ENCODE measurements around the gene CD8A. TPM values are rescaled to one million over a fixed set of nuclear protein-coding genes. Genes with fewer than 3 reads are reported as not detected.
"Not testable (repeated sequence)": the region's sequence is repeated elsewhere in the genome, so short reads cannot be mapped to it uniquely, and the experiment has no call there.

The CD8A gene
- 1 to 10 TPM in 1 of 2 experiments, under 1 TPM in 1; 0.91 to 1.9 TPM for total RNA-seq
- 1 to 10 TPM in 1 of 2 donors, under 1 TPM in 1; 0.47 to 1.1 TPM for polyA plus RNA-seq

- intact Hi-C loops (cut with micrococcal nuclease) = no loop called here
- Mint-ChIP-seq H3K9me3 (peaks cover 3 to 17% (median 13%) of the 10 kb centered on the region in 8 donors), H3K27me3 (peaks cover 56 to 60% of the 10 kb centered on the region in 2 donors), H3K36me3 (peaks cover 3 to 12% of the 10 kb centered on the region in 2 donors), H3K27ac (peak within 1 kb of the TSS in 4 of 7 donors; percentile 31 to 73 (median 48)), H3K4me3 (peak within 1 kb of the TSS; percentile 80 to 91 (median 82)), H3K4me1 (peaks cover 12 to 31% (median 21%) of the 10 kb centered on the region in 4 donors)
- peak within 1 kb of the TSS in 1 of 2 donors; percentile 24 for H3K4me3 ChIP-seq (ENCODE audit: low read length in 2 of 2)
- CTCF ChIA-PET (ENCODE audit: partially characterized antibody) = no interaction called here
- H3K4me1 ChIP-seq (ENCODE audit: insufficient read depth, low read length) = peaks cover 19% of the 10 kb centered on the region
- DNase-seq = peak in 1 of 5 donors; percentile 15
- peaks cover 29% of the 10 kb centered on the region for H3K27me3 ChIP-seq (ENCODE audit: insufficient read depth, low read length)
- H3K36me3 ChIP-seq (ENCODE audit: insufficient read depth, low read length) = no peaks in the 10 kb centered on the region
- POLR2A ChIA-PET (ENCODE audit: partially characterized antibody) = interaction anchor here (1.2 kb wide), 1 partner anchor 17 kb away, joined by 4 read pairs; no protein-coding TSS in a partner anchor
- no peaks in the 10 kb centered on the region for H3K9me3 ChIP-seq (ENCODE audit: control insufficient read depth in 1 of 2, low read length in 2 of 2)
- no peak within 1 kb of the TSS for H3K27ac ChIP-seq (ENCODE audit: low read depth, low read length)
Observed at GRCh38 chr2:86790676-86791572, at the start of gene CD8A. Gene CD8A (minus strand): TSS chr2:86790913. CDS start chr2:86790825, 88 bp downstream.

GRCh38 chr2:86839871-86840548 is 49.3 kb upstream of the CD8A start:
- H3K4me3 Mint-ChIP-seq; H3K36me3 Mint-ChIP-seq; H3K4me3 ChIP-seq (ENCODE audit: low read length in 2 of 2); H3K4me1 ChIP-seq (ENCODE audit: insufficient read depth, low read length); POLR2A ChIA-PET (ENCODE audit: partially characterized antibody); H3K9me3 Mint-ChIP-seq; CTCF ChIA-PET (ENCODE audit: partially characterized antibody); DNase-seq; H3K27ac Mint-ChIP-seq; H3K9me3 ChIP-seq (ENCODE audit: control insufficient read depth in 1 of 2, low read length in 2 of 2); H3K36me3 ChIP-seq (ENCODE audit: insufficient read depth, low read length); intact Hi-C loops (cut with micrococcal nuclease); H3K27me3 ChIP-seq (ENCODE audit: insufficient read depth, low read length); H3K27me3 Mint-ChIP-seq; H3K27ac ChIP-seq (ENCODE audit: low read depth, low read length): not testable (repeated sequence)
- peaks cover 4 to 13% (median 6%) of the 10 kb centered on the region in 4 donors for H3K4me1 Mint-ChIP-seq

GRCh38 chr2:86839455-86839854 is 48.7 kb upstream of the CD8A start:
- POLR2A ChIA-PET (ENCODE audit: partially characterized antibody); H3K27ac Mint-ChIP-seq; H3K9me3 Mint-ChIP-seq; H3K4me3 ChIP-seq (ENCODE audit: low read length in 2 of 2); H3K4me3 Mint-ChIP-seq; H3K36me3 Mint-ChIP-seq; H3K27ac ChIP-seq (ENCODE audit: low read depth, low read length); H3K27me3 ChIP-seq (ENCODE audit: insufficient read depth, low read length); H3K4me1 ChIP-seq (ENCODE audit: insufficient read depth, low read length); CTCF ChIA-PET (ENCODE audit: partially characterized antibody); intact Hi-C loops (cut with micrococcal nuclease); H3K27me3 Mint-ChIP-seq; H3K36me3 ChIP-seq (ENCODE audit: insufficient read depth, low read length); DNase-seq; H3K9me3 ChIP-seq (ENCODE audit: control insufficient read depth in 1 of 2, low read length in 2 of 2): not testable (repeated sequence)
- H3K4me1 Mint-ChIP-seq = peaks cover 4 to 13% (median 6%) of the 10 kb centered on the region in 4 donors

GRCh38 chr2:86837714-86838113 is 47.0 kb upstream of the CD8A start:
- H3K36me3 ChIP-seq (ENCODE audit: insufficient read depth, low read length); H3K9me3 Mint-ChIP-seq; H3K27me3 ChIP-seq (ENCODE audit: insufficient read depth, low read length); H3K27ac Mint-ChIP-seq; H3K4me3 ChIP-seq (ENCODE audit: low read length in 2 of 2); H3K27me3 Mint-ChIP-seq; H3K36me3 Mint-ChIP-seq; POLR2A ChIA-PET (ENCODE audit: partially characterized antibody); H3K4me1 ChIP-seq (ENCODE audit: insufficient read depth, low read length); DNase-seq; CTCF ChIA-PET (ENCODE audit: partially characterized antibody); H3K9me3 ChIP-seq (ENCODE audit: control insufficient read depth in 1 of 2, low read length in 2 of 2); intact Hi-C loops (cut with micrococcal nuclease); H3K27ac ChIP-seq (ENCODE audit: low read depth, low read length): not testable (repeated sequence)
- Mint-ChIP-seq H3K4me3 (peak overlapping the region in 6 of 8 donors; percentile 25 to 63 (median 34)), H3K4me1 (peaks cover 4 to 13% (median 6%) of the 10 kb centered on the region in 4 donors)

DNA sequence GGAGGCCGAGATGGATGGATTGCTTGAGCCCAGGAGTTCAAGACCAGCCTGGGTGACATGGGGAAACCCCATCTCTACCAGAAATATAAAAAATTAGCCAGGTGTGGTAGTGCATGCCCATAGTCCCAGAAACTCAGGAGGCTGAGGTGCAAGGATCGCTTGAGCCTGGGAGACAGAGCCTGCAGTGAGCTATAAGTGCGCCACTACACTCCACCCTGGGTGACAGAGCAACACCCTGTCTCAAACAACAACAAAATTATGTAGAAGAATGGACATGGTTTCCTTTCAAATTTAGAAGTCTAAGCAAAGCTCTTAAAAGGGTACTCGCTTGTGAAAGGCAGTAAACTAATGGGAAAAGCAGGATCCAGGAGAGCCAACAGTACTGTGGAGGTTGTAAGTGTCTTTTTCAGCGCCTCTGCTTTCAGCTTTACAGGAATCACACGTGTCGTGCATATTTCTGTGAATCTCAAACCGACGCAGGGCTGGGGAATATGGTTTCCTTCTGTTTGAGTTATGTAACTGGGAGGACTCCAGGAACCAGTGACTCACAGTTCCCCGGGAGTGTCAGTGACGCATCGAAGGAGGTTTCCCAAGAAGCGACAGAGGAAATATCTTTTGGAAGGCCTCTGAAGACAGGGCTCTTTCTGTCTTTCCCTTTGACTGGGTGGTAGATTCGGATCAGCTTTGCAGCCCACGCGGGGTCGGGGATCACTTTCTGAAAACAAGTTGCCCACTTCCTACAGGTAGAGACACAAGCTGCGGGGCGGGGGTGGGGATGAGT is 46.4 kb upstream of the CD8A start:
- POLR2A ChIA-PET (ENCODE audit: partially characterized antibody); H3K9me3 ChIP-seq (ENCODE audit: control insufficient read depth in 1 of 2, low read length in 2 of 2); H3K4me1 Mint-ChIP-seq; H3K4me1 ChIP-seq (ENCODE audit: insufficient read depth, low read length); intact Hi-C loops (cut with micrococcal nuclease); H3K36me3 Mint-ChIP-seq; H3K27me3 Mint-ChIP-seq; CTCF ChIA-PET (ENCODE audit: partially characterized antibody); H3K36me3 ChIP-seq (ENCODE audit: insufficient read depth, low read length); H3K9me3 Mint-ChIP-seq; H3K4me3 ChIP-seq (ENCODE audit: low read length in 2 of 2); H3K27me3 ChIP-seq (ENCODE audit: insufficient read depth, low read length); H3K27ac ChIP-seq (ENCODE audit: low read depth, low read length); DNase-seq: not testable (repeated sequence)
- peak overlapping the region in 6 of 8 donors; percentile 27 to 73 (median 54) for H3K4me3 Mint-ChIP-seq
- H3K27ac Mint-ChIP-seq = peak overlapping the region in 1 of 7 donors; percentile 76

DNA sequence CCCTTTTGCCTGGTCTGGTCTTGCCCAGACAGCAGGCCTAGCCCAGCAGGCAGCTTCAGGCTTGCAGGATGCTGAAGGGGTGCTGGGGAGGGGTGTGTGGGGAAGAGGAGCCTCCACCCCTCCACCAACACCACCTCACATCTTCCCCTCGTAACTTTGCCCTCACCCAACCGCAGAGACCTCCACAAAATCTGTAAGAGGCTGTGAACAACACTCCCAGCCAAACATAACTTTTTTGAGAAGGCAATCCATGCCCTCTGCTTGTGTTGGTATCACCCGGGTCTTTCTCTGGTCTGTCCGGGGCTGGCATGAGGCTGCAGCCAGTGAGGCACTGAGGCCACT is 44.8 kb upstream of the CD8A start:
- DNase-seq; H3K4me1 ChIP-seq (ENCODE audit: insufficient read depth, low read length); H3K36me3 Mint-ChIP-seq; H3K36me3 ChIP-seq (ENCODE audit: insufficient read depth, low read length); H3K4me3 Mint-ChIP-seq; POLR2A ChIA-PET (ENCODE audit: partially characterized antibody); H3K27me3 ChIP-seq (ENCODE audit: insufficient read depth, low read length); H3K9me3 Mint-ChIP-seq; H3K27ac ChIP-seq (ENCODE audit: low read depth, low read length); H3K4me3 ChIP-seq (ENCODE audit: low read length in 2 of 2); H3K4me1 Mint-ChIP-seq; H3K27ac Mint-ChIP-seq; intact Hi-C loops (cut with micrococcal nuclease); CTCF ChIA-PET (ENCODE audit: partially characterized antibody); H3K9me3 ChIP-seq (ENCODE audit: control insufficient read depth in 1 of 2, low read length in 2 of 2): not testable (repeated sequence)
- H3K27me3 Mint-ChIP-seq = peaks cover 4 to 12% of the 10 kb centered on the region in 2 donors

GRCh38 chr2:86833315-86833714 is 42.6 kb upstream of the CD8A start:
- intact Hi-C loops (cut with micrococcal nuclease) = no loop called here
- H3K36me3 Mint-ChIP-seq = no peaks in the 10 kb centered on the region
- no peak overlapping the region for H3K4me3 ChIP-seq (ENCODE audit: low read length in 2 of 2)
- no peak overlapping the region for H3K4me3 Mint-ChIP-seq
- H3K27ac Mint-ChIP-seq = no peak overlapping the region
- H3K9me3 Mint-ChIP-seq = no peaks in the 10 kb centered on the region
- H3K4me1 Mint-ChIP-seq = peaks cover 0 to 5% (median 2%) of the 10 kb centered on the region in 4 donors
- no peak overlapping the region for H3K27ac ChIP-seq (ENCODE audit: low read depth, low read length)
- ChIA-PET CTCF (ENCODE audit: partially characterized antibody) (no interaction called here), POLR2A (ENCODE audit: partially characterized antibody) (no interaction called here)
- H3K4me1 ChIP-seq (ENCODE audit: insufficient read depth, low read length) = no peaks in the 10 kb centered on the region
- H3K27me3 Mint-ChIP-seq = peaks cover 4 to 12% of the 10 kb centered on the region in 2 donors
- no peak for DNase-seq
- H3K9me3 ChIP-seq (ENCODE audit: control insufficient read depth in 1 of 2, low read length in 2 of 2) = no peaks in the 10 kb centered on the region
- no peaks in the 10 kb centered on the region for H3K27me3 ChIP-seq (ENCODE audit: insufficient read depth, low read length)
- no peaks in the 10 kb centered on the region for H3K36me3 ChIP-seq (ENCODE audit: insufficient read depth, low read length)

Data from CD4-positive, alpha-beta memory T cell (primary cell).